CD14-positive monocyte (primary cell): ENCODE measurements around the gene PPM1H. TPM values are rescaled to one million over a fixed set of nuclear protein-coding genes. Genes with fewer than 3 reads are reported as not detected.

Source experiments
- DNase-seq, 3 donors: peaks; one replicate each; pipeline ENCODE4 v3.0.0-alpha.2; 2011 to 2022
- H2AFZ ChIP-seq: 2 replicates; pipeline ENCODE4 v1.6.0; 2012; ENCODE audit warnings: mild to moderate bottlenecking, low read depth, low read length, inconsistent platforms; ENCODE audit not compliant: insufficient read depth, poor library complexity, severe bottlenecking
- H3K27ac ChIP-seq, 2 donors: 1 replicate in 1 of 2; 2 replicates in 1 of 2; pipeline ENCODE4 v1.5.1; 2012 to 2013; ENCODE audit warnings: low read length in 2 of 2, control low read depth in 1 of 2, inconsistent platforms in 1 of 2, low read depth in 1 of 2, mild to moderate bottlenecking in 1 of 2
- H3K27me3 ChIP-seq, 2 donors: one replicate each; pipeline versions ENCODE4 v1.6.0 to v1.6.1; 2011 to 2013; ENCODE audit warnings: low read length in 2 of 2; ENCODE audit not compliant: control insufficient read depth in 2 of 2, insufficient read depth in 2 of 2
- H3K36me3 ChIP-seq, 2 donors: replicated peaks in 1 of 2; 1 replicate in 1 of 2; 2 replicates in 1 of 2; pipeline versions ENCODE4 v1.5.1 to v1.6.1; 2012 to 2013; ENCODE audit warnings: low read length in 2 of 2, control low read depth in 1 of 2, inconsistent platforms in 1 of 2, mild to moderate bottlenecking in 1 of 2; ENCODE audit not compliant: insufficient read depth in 2 of 2, control insufficient read depth in 1 of 2
- H3K4me1 ChIP-seq, 2 donors: 1 replicate in 1 of 2; 2 replicates in 1 of 2; pipeline versions ENCODE4 v1.5.1 to v1.6.1; 2012 to 2013; ENCODE audit warnings: low read length in 2 of 2, control low read depth in 1 of 2, inconsistent platforms in 1 of 2, mild to moderate bottlenecking in 1 of 2, moderate library complexity in 1 of 2; ENCODE audit not compliant: insufficient read depth in 2 of 2, control insufficient read depth in 1 of 2
- H3K4me2 ChIP-seq: replicated peaks from 2 replicates; pipeline ENCODE3; 2012; ENCODE audit warnings: low read length, moderate library complexity, mild to moderate bottlenecking; ENCODE audit not compliant: poor library complexity, severe bottlenecking; ENCODE audit errors: extremely low read depth
- H3K4me3 ChIP-seq, 3 experiments: fragments of 200-600 bp in 1 of 3; sonication (generic) in 1 of 3; replicated peaks in 1 of 3; 1 replicate in 2 of 3; 2 replicates in 1 of 3; pipeline ENCODE4 v1.5.1; 2011 to 2013; ENCODE audit warnings: low read length in 3 of 3, mild to moderate bottlenecking in 3 of 3, control low read depth in 2 of 3, low read depth in 2 of 3, inconsistent platforms in 1 of 3, moderate library complexity in 1 of 3
- H3K79me2 ChIP-seq: 2 replicates; pipeline ENCODE4 v1.6.0; 2012; ENCODE audit warnings: mild to moderate bottlenecking, control low read depth, inconsistent platforms, low read length, moderate library complexity; ENCODE audit not compliant: insufficient read depth
- H3K9ac ChIP-seq: 2 replicates; pipeline ENCODE4 v1.6.0; 2017; ENCODE audit warnings: low read length, mild to moderate bottlenecking; ENCODE audit not compliant: insufficient read depth, poor library complexity, severe bottlenecking
- H3K9me3 ChIP-seq, 2 donors: replicated peaks in 1 of 2; 1 replicate in 1 of 2; 2 replicates in 1 of 2; pipeline versions ENCODE4 v1.5.1 to v1.6.1; 2012 to 2013; ENCODE audit warnings: low read length in 2 of 2, control low read depth in 1 of 2; ENCODE audit not compliant: control insufficient read depth in 1 of 2, insufficient read depth in 1 of 2
- H4K20me1 ChIP-seq: 2 replicates; pipeline ENCODE4 v1.6.0; 2012; ENCODE audit warnings: mild to moderate bottlenecking, low read length, control low read depth, moderate library complexity; ENCODE audit not compliant: insufficient read depth
- H3K27ac Mint-ChIP-seq, 7 donors: one replicate each; pipeline ENCODE4 v1.8.0; 2020; ENCODE audit warnings: mild to moderate bottlenecking in 7 of 7, mixed read lengths in 7 of 7, moderate library complexity in 6 of 7, inconsistent platforms in 2 of 7
- H3K27me3 Mint-ChIP-seq, 3 donors: one replicate each; pipeline ENCODE4 v1.8.0; 2021 to 2022; ENCODE audit warnings: low read depth in 3 of 3, mild to moderate bottlenecking in 3 of 3, mixed read lengths in 3 of 3, moderate library complexity in 3 of 3, inconsistent platforms in 1 of 3
- H3K36me3 Mint-ChIP-seq, 2 donors: one replicate each; pipeline ENCODE4 v1.8.0; 2020; ENCODE audit warnings: mixed read lengths in 2 of 2, inconsistent platforms in 1 of 2, mild to moderate bottlenecking in 1 of 2
- H3K4me1 Mint-ChIP-seq: one replicate; pipeline ENCODE4 v1.8.0; 2020; ENCODE audit warnings: mild to moderate bottlenecking, mixed read lengths
- H3K4me3 Mint-ChIP-seq, 2 donors: one replicate each; pipeline ENCODE4 v1.8.0; 2020; ENCODE audit warnings: mild to moderate bottlenecking in 2 of 2, mixed read lengths in 2 of 2, moderate library complexity in 1 of 2
- H3K9me3 Mint-ChIP-seq, 7 donors: one replicate each; pipeline ENCODE4 v1.8.0; 2020 to 2022; ENCODE audit warnings: mixed read lengths in 7 of 7, mild to moderate bottlenecking in 6 of 7, moderate library complexity in 6 of 7, inconsistent platforms in 2 of 7
- WGBS: methylation state at CpG from one replicate; pipeline ENCODE4 v1.1.5; 2013; ENCODE audit warnings: missing lambda C conversion rate; ENCODE audit not compliant: insufficient coverage; 5-methylcytosine and 5-hydroxymethylcytosine counted together
- intact Hi-C, 2 donors: fragments of 100-400 bp; cut with micrococcal nuclease; formaldehyde crosslinking; loops; one replicate each; pipeline versions ENCODE4 v1.15.0 to v1.15.1; 2023
- polyA plus RNA-seq, 3 donors: library from polyadenylated mRNA; depleted of rRNA in 1 of 3; unstranded in 2 of 3; stranded (reverse) in 1 of 3; fragments of 300-500 nt in 2 of 3; fragments of >200 nt in 1 of 3; fragmentation: Illumina TruSeq in 2 of 3; gene quantifications; 1 replicate in 2 of 3; 2 replicates in 1 of 3; pipeline ENCODE4 v1.2.3, GENCODE V29; 2012 to 2021
- TF ChIP-seq, protein P1 (sequence below): fragments of 200-600 bp; IDR thresholded peaks from one replicate; pipeline ENCODE4 v1.8.0; 2022; ENCODE audit warnings: antibody characterized with exemption, mild to moderate bottlenecking

The PPM1H gene
- polyA plus RNA-seq, 3 donors, result 1.5 to 2.8 (median 1.9) TPM

GRCh38 chr12:62763312-62763711, 171.6 kb downstream of the PPM1H start:
- no peaks in the 10 kb centered on the region for H4K20me1 ChIP-seq
- peaks cover 2 to 15% of the 10 kb centered on the region in 2 donors for H3K36me3 Mint-ChIP-seq
- no peaks in the 10 kb centered on the region for H3K36me3 ChIP-seq
- H3K9me3 Mint-ChIP-seq, result peaks cover 0 to 2% (median 0%) of the 10 kb centered on the region in 7 donors
- no peak overlapping the region for H3K27ac Mint-ChIP-seq
- H3K4me1 ChIP-seq, result no peaks in the 10 kb centered on the region
- no peaks in the 10 kb centered on the region for H3K27me3 ChIP-seq
- no peak for DNase-seq
- WGBS, result 100% methylated on average over 2 of the region's 3 CpGs
- no peak overlapping the region for H2AFZ ChIP-seq
- H3K27me3 Mint-ChIP-seq, result peaks cover 0 to 1% (median 0%) of the 10 kb centered on the region in 3 donors
- no peak overlapping the region for H3K27ac ChIP-seq
- no peak overlapping the region for H3K4me3 ChIP-seq
- no peaks in the 10 kb centered on the region for H3K9me3 ChIP-seq
- intact Hi-C loops, result no loop called here
- H3K4me3 Mint-ChIP-seq, result no peak overlapping the region
- no peak overlapping the region for H3K4me2 ChIP-seq
- H3K9ac ChIP-seq, result no peak overlapping the region
- TF ChIP-seq, protein P1, sequence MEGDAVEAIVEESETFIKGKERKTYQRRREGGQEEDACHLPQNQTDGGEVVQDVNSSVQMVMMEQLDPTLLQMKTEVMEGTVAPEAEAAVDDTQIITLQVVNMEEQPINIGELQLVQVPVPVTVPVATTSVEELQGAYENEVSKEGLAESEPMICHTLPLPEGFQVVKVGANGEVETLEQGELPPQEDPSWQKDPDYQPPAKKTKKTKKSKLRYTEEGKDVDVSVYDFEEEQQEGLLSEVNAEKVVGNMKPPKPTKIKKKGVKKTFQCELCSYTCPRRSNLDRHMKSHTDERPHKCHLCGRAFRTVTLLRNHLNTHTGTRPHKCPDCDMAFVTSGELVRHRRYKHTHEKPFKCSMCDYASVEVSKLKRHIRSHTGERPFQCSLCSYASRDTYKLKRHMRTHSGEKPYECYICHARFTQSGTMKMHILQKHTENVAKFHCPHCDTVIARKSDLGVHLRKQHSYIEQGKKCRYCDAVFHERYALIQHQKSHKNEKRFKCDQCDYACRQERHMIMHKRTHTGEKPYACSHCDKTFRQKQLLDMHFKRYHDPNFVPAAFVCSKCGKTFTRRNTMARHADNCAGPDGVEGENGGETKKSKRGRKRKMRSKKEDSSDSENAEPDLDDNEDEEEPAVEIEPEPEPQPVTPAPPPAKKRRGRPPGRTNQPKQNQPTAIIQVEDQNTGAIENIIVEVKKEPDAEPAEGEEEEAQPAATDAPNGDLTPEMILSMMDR, result no peak
- H3K4me1 Mint-ChIP-seq, result no peaks in the 10 kb centered on the region
- H3K79me2 ChIP-seq, result no peaks in the 10 kb centered on the region

DNA sequence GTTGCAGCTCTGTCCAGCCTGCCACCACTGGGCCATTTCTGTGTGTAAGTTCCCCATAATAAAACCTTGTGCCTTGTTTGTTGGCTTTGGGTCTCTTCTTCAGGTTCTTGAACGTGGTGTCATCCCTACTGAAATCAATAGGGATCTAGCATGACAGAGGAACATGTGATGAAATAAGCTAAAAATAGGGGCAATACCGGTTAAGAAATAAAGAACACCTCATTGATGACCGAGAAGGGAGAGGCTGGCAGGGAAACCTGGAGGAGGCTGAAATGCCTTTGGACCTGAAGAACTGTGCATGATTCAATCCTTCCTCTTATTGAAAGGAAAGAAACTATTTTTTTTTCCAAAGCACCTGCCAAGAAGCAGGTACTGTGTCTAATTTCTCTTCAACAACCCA, 172.3 kb downstream of the PPM1H start:
- no peak overlapping the region for H3K4me2 ChIP-seq
- Mint-ChIP-seq H3K36me3 (peaks cover 2 to 15% of the 10 kb centered on the region in 2 donors), H3K27me3 (peaks cover 0 to 1% (median 0%) of the 10 kb centered on the region in 3 donors), H3K4me3 (no peak overlapping the region), H3K9me3 (peaks cover 0 to 2% (median 0%) of the 10 kb centered on the region in 7 donors), H3K4me1 (no peaks in the 10 kb centered on the region), H3K27ac (no peak overlapping the region)
- no peak overlapping the region for H2AFZ ChIP-seq
- DNase-seq, result no peak
- no peak overlapping the region for H3K27ac ChIP-seq
- no peaks in the 10 kb centered on the region for H3K4me1 ChIP-seq
- TF ChIP-seq, protein P1, result no peak
- no peak overlapping the region for H3K4me3 ChIP-seq
- no peak overlapping the region for H3K9ac ChIP-seq
- H3K27me3 ChIP-seq, result no peaks in the 10 kb centered on the region
- WGBS, result no CpG with 5 or more reads among the region's 3 CpGs
- no peaks in the 10 kb centered on the region for H3K79me2 ChIP-seq
- no peaks in the 10 kb centered on the region for H3K9me3 ChIP-seq
- no peaks in the 10 kb centered on the region for H3K36me3 ChIP-seq
- intact Hi-C loops, result no loop called here
- no peaks in the 10 kb centered on the region for H4K20me1 ChIP-seq
